ENCODE measurements around the gene ERBB4.

DNA sequence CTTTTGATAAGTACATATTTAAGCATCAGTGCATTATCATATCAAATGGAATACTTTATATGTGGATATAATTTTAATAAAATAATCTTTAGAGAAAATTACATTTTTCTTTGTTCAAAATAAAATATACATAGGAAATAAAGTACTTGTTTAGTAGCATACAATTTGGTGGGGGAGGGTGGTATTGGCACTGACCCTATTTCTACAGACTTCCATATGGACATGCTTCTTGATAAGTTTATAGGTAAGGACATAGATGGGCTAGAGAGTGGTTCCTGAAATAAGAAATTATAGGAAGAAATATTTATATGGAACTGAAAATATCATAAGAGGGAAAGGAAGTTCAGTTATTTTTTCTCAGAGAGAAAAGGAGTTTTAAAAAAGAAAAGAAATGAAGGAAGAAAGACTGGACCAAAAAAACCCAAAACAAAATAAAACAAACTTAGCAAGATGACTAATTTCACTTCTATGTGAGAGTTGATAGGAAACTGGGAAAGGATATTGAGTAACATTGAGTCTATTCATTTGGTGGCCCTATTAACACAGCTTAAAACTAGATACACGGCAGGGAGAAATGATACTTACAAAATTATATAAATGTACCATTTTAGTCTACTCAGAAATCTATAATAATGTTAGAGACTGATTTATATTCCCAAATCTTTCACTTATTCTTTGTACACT is 505.9 kb downstream of the ERBB4 start:
- TF ChIP-seq, protein P1, sequence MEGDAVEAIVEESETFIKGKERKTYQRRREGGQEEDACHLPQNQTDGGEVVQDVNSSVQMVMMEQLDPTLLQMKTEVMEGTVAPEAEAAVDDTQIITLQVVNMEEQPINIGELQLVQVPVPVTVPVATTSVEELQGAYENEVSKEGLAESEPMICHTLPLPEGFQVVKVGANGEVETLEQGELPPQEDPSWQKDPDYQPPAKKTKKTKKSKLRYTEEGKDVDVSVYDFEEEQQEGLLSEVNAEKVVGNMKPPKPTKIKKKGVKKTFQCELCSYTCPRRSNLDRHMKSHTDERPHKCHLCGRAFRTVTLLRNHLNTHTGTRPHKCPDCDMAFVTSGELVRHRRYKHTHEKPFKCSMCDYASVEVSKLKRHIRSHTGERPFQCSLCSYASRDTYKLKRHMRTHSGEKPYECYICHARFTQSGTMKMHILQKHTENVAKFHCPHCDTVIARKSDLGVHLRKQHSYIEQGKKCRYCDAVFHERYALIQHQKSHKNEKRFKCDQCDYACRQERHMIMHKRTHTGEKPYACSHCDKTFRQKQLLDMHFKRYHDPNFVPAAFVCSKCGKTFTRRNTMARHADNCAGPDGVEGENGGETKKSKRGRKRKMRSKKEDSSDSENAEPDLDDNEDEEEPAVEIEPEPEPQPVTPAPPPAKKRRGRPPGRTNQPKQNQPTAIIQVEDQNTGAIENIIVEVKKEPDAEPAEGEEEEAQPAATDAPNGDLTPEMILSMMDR (IDR thresholded peaks at IDR 0.05) = no peak
- TF ChIP-seq RFX5 (IDR thresholded peaks at IDR 0.05; ENCODE audit: low read length) (no peak), TCF12 (IDR thresholded peaks at IDR 0.05) (no peak), EZH2phosphoT487 (IDR thresholded peaks at IDR 0.05; ENCODE audit: borderline replicate concordance, low read depth) (no peak)
- TF ChIP-seq, protein P2, sequence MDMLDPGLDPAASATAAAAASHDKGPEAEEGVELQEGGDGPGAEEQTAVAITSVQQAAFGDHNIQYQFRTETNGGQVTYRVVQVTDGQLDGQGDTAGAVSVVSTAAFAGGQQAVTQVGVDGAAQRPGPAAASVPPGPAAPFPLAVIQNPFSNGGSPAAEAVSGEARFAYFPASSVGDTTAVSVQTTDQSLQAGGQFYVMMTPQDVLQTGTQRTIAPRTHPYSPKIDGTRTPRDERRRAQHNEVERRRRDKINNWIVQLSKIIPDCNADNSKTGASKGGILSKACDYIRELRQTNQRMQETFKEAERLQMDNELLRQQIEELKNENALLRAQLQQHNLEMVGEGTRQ (IDR thresholded peaks at IDR 0.05; ENCODE audit: borderline replicate concordance, low read depth, low read length) = no peak

All from SK-N-SH (cell line).